GM18519 (cell line): ENCODE results near the gene BCAS4.
"Not testable (repeated sequence)": the region's sequence is repeated elsewhere in the genome, so short reads cannot be mapped to it uniquely, and the experiment has no call there.

Experiments
- ATAC-seq: cut with Tn5 transposase; IDR thresholded peaks from one replicate; pipeline ENCODE4 v1.9.1; 2021; ENCODE audit warnings: mild to moderate bottlenecking, moderate library complexity; ENCODE audit not compliant: unreplicated experiment, low FRiP score

Gene BCAS4

GRCh38 chr20:50769551-50770085, 25.2 kb upstream of the BCAS4 start:
- ATAC-seq: not testable (repeated sequence)

GRCh38 chr20:50771419-50772080, 23.3 kb upstream of the BCAS4 start:
- ATAC-seq: not testable (repeated sequence)

- ATAC-seq: no peak
Measured at GRCh38 chr20:50772420-50773185, 22.3 kb upstream of the BCAS4 start.

GRCh38 chr20:50774515-50774914, 20.3 kb upstream of the BCAS4 start:
- ATAC-seq: no peak

GRCh38 chr20:50776122-50776817, 18.6 kb upstream of the BCAS4 start:
- no peak for ATAC-seq

- ATAC-seq: no peak
Measured at GRCh38 chr20:50777373-50777772, 17.5 kb upstream of the BCAS4 start.

- ATAC-seq: not testable (repeated sequence)
Measured at GRCh38 chr20:50778994-50779393, 15.9 kb upstream of the BCAS4 start.

- no peak for ATAC-seq
Measured at GRCh38 chr20:50783390-50783789, 11.5 kb upstream of the BCAS4 start.

- no peak for ATAC-seq
Measured at GRCh38 chr20:50783903-50784302, 11.0 kb upstream of the BCAS4 start.

- ATAC-seq: no peak
Measured at GRCh38 chr20:50784464-50784863, 10.4 kb upstream of the BCAS4 start.

- no peak for ATAC-seq
Measured at GRCh38 chr20:50786703-50787102, 8.2 kb upstream of the BCAS4 start.

- ATAC-seq: no peak
Measured at GRCh38 chr20:50787181-50787580, 7.7 kb upstream of the BCAS4 start.

GRCh38 chr20:50788045-50788991, 6.5 kb upstream of the BCAS4 start:
- no peak for ATAC-seq

- no peak for ATAC-seq
Measured at GRCh38 chr20:50789968-50790650, 4.8 kb upstream of the BCAS4 start.

GRCh38 chr20:50790651-50791277, 4.1 kb upstream of the BCAS4 start:
- peak; percentile 45 for ATAC-seq

GRCh38 chr20:50792708-50793574, 1.9 kb upstream of the BCAS4 start:
- ATAC-seq: no peak

GRCh38 chr20:50793575-50794016, 1.3 kb upstream of the BCAS4 start:
- ATAC-seq: not testable (repeated sequence)
